Right renal cortex interstitium (tissue), 3 donors: ENCODE measurements around the gene SPNS2. TPM values are rescaled to one million over a fixed set of nuclear protein-coding genes. Genes with fewer than 3 reads are reported as not detected.

Source experiments
- DNase-seq, 3 donors: peaks; one replicate each; pipeline ENCODE4 v3.0.0-alpha.2; 2013; ENCODE audit warnings: low read depth in 3 of 3, low spot score in 2 of 3
- polyA plus RNA-seq, 3 donors: library from polyadenylated mRNA; unstranded; fragments of 120-200 nt; gene quantifications; one replicate each; pipeline ENCODE4 v1.2.1, GENCODE V29; 2013; ENCODE audit not compliant: insufficient read length in 3 of 3

The SPNS2 gene
- polyA plus RNA-seq, 3 donors: 30.9 to 41.5 (median 37.0) TPM

- no peak for DNase-seq
Observed at GRCh38 chr17:4479982-4480751, 18.5 kb upstream of the SPNS2 start.

GRCh38 chr17:4480929-4481898 is 17.5 kb upstream of the SPNS2 start:
- DNase-seq: no peak

- DNase-seq: no peak
Observed at GRCh38 chr17:4482338-4483011, 16.2 kb upstream of the SPNS2 start.

- DNase-seq: no peak
Observed at GRCh38 chr17:4483012-4483840, 15.5 kb upstream of the SPNS2 start.

- DNase-seq: no peak
Observed at GRCh38 chr17:4485676-4486646, 12.7 kb upstream of the SPNS2 start.

GRCh38 chr17:4487296-4487695 is 11.4 kb upstream of the SPNS2 start:
- DNase-seq: no peak

- DNase-seq: no peak
Observed at GRCh38 chr17:4487820-4488716, 10.6 kb upstream of the SPNS2 start.

- no peak for DNase-seq
Observed at GRCh38 chr17:4488989-4489595, 9.6 kb upstream of the SPNS2 start.

GRCh38 chr17:4490109-4490591 is 8.5 kb upstream of the SPNS2 start:
- DNase-seq: no peak

- no peak for DNase-seq
Observed at GRCh38 chr17:4490637-4491061, 8.0 kb upstream of the SPNS2 start.

- peak in 1 of 3 donors; percentile 76 for DNase-seq
Observed at GRCh38 chr17:4492721-4493561, 5.7 kb upstream of the SPNS2 start.

GRCh38 chr17:4497101-4497824 is 1.4 kb upstream of the SPNS2 start:
- DNase-seq: no peak

- no peak for DNase-seq
Observed at GRCh38 chr17:4499431-4500190, 930 bp downstream of the SPNS2 start.

GRCh38 chr17:4500191-4500571 is 1.5 kb downstream of the SPNS2 start:
- DNase-seq: no peak

GRCh38 chr17:4501295-4501949 is 2.7 kb downstream of the SPNS2 start:
- DNase-seq: no peak
